CD4-positive, alpha-beta T cell treated with Interleukin-6 at 100 ng/mL for 8 hours (primary cell): ENCODE results near the gene SNPH.
"Not testable (repeated sequence)": the region's sequence is repeated elsewhere in the genome, so short reads cannot be mapped to it uniquely, and the experiment has no call there.

Experiments used
- DNase-seq: peaks from one replicate; pipeline ENCODE4 v3.0.0-alpha.2; 2020; ENCODE audit warnings: mixed read lengths, low spot score

SNPH gene

GRCh38 chr20:1341561-1342265 lies 75.6 kb downstream of the SNPH start:
- no peak for DNase-seq

- DNase-seq: not testable (repeated sequence)
Observed at GRCh38 chr20:1343446-1344124, 77.5 kb downstream of the SNPH start.

GRCh38 chr20:1345030-1345755 lies 79.1 kb downstream of the SNPH start:
- no peak for DNase-seq

- no peak for DNase-seq
Observed at GRCh38 chr20:1345756-1346093, 79.6 kb downstream of the SNPH start.

- no peak for DNase-seq
Observed at GRCh38 chr20:1346315-1346969, 80.3 kb downstream of the SNPH start.

GRCh38 chr20:1353956-1354355 lies 87.9 kb downstream of the SNPH start:
- DNase-seq: no peak

GRCh38 chr20:1357921-1358671 lies 92.0 kb downstream of the SNPH start:
- no peak for DNase-seq
